Left kidney (tissue), 2 donors: ENCODE data around the gene VIT. TPM values are rescaled to one million over a fixed set of nuclear protein-coding genes. Genes with fewer than 3 reads are reported as not detected.

ENCODE experiments used
- DNase-seq: peaks from one replicate; pipeline ENCODE4 v3.0.0-alpha.2; 2013
- polyA plus RNA-seq: library from polyadenylated mRNA; unstranded; fragments of 120-200 nt; gene quantifications from one replicate; pipeline ENCODE4 v1.2.1, GENCODE V29; 2013; ENCODE audit not compliant: insufficient read length

VIT gene
- polyA plus RNA-seq, 1 donor: 0.13 TPM

- no peak for DNase-seq
Observed at GRCh38 chr2:36858551-36859365, 162.3 kb downstream of the VIT start.

GRCh38 chr2:36859366-36859792 is 162.9 kb downstream of the VIT start:
- DNase-seq: no peak

- DNase-seq: no peak
Observed at GRCh38 chr2:36861896-36862295, 165.4 kb downstream of the VIT start.

Other genes starting within 250 kb of the VIT start
- 88.7 TPM for gene FEZ2, start 98.5 kb upstream of the VIT start, polyA plus RNA-seq